Measurements from ENCODE around the gene ELOVL7. TPM values are rescaled to one million over a fixed set of nuclear protein-coding genes. Genes with fewer than 3 reads are reported as not detected.
"Not testable (repeated sequence)": the region's sequence is repeated elsewhere in the genome, so short reads cannot be mapped to it uniquely, and the experiment has no call there.

ELOVL7 gene
- 0.77 and 1.9 TPM in 2 replicates for total RNA-seq (2014; rRNA removed; shearing (Covaris generic))

DNA sequence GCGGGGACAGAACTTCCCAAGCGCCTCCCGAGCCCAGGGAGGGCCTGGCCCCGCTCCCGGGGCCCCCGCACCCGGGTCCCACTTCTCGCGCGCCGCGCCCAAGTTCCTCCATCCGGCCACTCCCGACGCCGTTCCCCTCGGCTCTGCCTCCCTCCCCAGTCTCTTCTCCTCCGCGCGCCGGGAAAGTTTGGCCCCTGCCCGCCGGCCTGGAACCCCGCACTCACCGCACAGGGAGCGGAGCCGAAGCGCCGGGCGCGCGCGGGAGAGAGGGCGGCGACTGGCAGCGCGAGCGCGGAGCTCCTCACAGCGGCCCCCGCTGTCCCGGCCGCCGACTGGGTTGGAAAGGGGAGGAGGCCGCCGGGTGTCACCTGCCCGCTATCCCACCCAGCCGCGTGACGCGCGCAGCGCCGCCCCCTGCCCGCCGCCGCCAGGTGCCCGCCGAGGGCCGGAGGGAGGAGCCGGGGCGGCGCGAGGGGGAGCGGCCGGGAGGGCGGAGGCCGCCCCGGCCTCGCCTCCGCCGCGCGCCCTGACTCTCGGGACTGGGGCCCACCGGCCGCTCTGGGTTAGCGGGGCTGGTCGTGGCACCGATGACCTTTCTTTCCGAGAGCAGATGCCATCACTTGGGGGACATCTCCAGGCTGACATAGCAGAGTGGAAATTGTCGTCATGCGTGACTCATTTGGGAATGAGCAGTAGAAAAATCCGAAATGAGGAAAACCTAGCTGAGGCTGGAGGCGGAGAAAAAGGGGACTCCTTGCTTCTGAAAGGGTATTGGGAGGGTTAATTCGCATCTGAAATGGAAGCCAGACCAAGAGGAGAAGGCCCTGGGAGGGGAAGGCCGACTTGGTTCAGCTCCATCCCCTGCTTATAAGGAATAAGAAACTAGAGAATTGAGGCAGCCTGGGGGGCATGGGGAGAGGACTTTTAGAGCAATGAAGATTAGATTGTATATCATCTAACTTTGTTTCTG lies at the start of gene ELOVL7:
TSS of gene ELOVL7 (minus strand) at position 334 of the 970 bp plus-strand sequence. CDS start 56,872 bp downstream, outside the sequence.
- Histone ChIP-seq H3K9me3 (replicated peaks) (no peaks in the 10 kb centered on the region), H3K27ac (no peak within 1 kb of the TSS), H3K27me3 (peaks cover 9% of the 10 kb centered on the region; the same call in 1 of the 2 replicates), H3K4me1 (no peaks in the 10 kb centered on the region), H3K36me3 (no peaks in the 10 kb centered on the region), H3K4me3 (peak within 1 kb of the TSS; percentile 69)
- peak; percentile 55 to 64 for DNase-seq

DNA sequence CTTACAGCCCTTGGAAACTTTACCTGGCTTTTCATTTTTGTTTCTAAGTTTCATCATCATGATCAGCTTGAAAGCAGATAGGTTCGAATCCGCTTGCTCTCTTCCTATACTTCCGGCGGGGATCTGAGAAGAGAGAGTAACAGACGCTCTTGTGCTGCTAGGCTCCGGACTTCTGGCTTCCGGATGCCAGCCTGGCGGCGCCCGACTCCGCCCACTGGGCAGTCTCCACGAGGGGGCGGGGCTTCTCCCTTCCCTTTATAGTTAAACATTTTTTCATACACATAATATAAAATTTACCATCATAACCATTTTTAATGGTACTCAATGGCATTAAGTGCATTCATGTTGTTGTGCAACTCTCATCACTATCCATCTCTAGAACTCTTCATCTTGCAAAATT lies 49.5 kb upstream of the ELOVL7 start:
- Histone ChIP-seq H3K27me3 (no peaks in the 10 kb centered on the region), H3K36me3 (peaks cover 27% of the 10 kb centered on the region), H3K4me3 (no peak overlapping the region), H3K4me1 (no peaks in the 10 kb centered on the region), H3K27ac (no peak overlapping the region), H3K9me3 (replicated peaks) (no peaks in the 10 kb centered on the region)
- no peak for DNase-seq

DNA sequence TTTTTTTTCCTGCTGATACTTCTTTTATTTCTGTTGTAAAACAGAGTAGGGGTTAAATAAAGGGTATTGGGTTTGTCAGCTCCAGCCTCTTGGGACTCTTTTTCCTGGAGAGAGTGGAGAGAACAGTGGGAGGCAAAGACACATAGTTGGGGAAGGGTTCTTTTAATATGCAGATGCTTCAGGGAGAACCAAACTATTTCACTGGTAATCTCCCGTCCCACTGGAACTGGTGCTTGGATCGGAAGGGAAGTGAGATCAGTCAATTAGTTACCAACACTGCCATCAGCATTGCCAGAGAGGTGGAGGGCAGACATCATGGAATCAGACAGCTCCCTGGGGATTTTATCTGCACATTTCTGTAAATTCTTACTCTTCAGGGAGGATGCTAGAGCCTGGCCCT lies 47.6 kb upstream of the ELOVL7 start:
- H3K27me3 ChIP-seq: no peaks in the 10 kb centered on the region
- no peak overlapping the region for H3K4me3 ChIP-seq
- DNase-seq: no peak
- no peak overlapping the region for H3K27ac ChIP-seq
- no peaks in the 10 kb centered on the region for H3K4me1 ChIP-seq
- no peaks in the 10 kb centered on the region for H3K9me3 ChIP-seq (replicated peaks)
- H3K36me3 ChIP-seq: peaks cover 16% of the 10 kb centered on the region

DNA sequence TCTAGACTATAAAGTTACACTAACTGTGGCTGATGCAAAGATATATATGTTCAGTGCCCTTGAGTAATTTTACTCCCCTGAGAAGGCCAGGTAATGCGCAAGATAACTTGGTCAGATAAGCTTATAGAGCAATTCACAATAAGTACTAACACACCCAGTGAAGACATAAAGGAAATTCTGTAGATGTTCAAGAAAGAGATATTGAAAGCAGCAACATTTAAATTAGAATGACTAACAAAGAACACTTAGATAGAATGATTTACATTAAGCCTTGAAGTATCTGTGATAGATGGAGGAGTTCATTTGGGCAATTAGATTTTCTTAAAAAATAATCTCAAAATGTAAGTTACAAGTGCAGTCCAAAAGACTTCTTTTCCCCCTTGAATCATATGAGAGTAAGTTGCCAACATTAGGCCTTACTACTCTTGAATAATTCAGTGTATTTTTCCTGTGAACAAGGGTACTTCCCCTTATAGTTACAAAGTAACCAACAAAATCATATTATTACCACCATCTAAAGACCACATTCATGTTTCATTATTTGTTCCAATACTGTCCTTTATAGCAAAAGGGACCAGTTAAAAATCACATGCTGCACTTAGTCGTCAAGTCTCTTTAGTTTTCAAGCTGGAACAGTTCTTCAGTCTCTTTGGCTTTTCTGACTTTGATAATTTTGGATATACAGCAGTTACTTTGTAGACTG lies 44.4 kb upstream of the ELOVL7 start:
- Histone ChIP-seq H3K4me3 (no peak overlapping the region), H3K9me3 (replicated peaks) (no peaks in the 10 kb centered on the region), H3K36me3 (peaks cover 10% of the 10 kb centered on the region; the same call in 1 of the 2 replicates), H3K27ac (no peak overlapping the region), H3K4me1 (no peaks in the 10 kb centered on the region), H3K27me3 (no peaks in the 10 kb centered on the region)
- no peak for DNase-seq

DNA sequence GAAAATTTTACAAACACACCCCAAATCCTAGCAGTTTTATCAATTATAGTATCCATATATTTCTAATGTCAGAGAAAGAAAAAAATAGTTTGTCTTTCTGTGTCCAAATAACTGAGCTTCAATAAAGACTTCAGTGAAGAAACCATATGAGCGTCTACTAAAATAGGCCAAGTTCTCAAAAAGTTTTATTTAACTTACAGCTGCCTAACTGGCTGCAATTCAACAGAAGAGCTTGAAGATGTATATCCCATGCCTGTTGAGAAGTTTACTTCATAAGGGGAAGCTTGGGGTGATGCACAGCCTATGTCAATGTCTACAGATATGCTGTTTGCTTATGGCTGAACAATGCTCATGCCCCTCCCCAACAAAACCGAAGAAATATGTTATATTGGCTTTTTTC lies 43.7 kb upstream of the ELOVL7 start:
- no peak overlapping the region for H3K27ac ChIP-seq
- H3K4me1 ChIP-seq: no peaks in the 10 kb centered on the region
- DNase-seq: no peak
- no peak overlapping the region for H3K4me3 ChIP-seq
- H3K9me3 ChIP-seq (replicated peaks): no peaks in the 10 kb centered on the region
- H3K27me3 ChIP-seq: no peaks in the 10 kb centered on the region
- peaks cover 5% of the 10 kb centered on the region; the same call in 1 of the 2 replicates for H3K36me3 ChIP-seq

DNA sequence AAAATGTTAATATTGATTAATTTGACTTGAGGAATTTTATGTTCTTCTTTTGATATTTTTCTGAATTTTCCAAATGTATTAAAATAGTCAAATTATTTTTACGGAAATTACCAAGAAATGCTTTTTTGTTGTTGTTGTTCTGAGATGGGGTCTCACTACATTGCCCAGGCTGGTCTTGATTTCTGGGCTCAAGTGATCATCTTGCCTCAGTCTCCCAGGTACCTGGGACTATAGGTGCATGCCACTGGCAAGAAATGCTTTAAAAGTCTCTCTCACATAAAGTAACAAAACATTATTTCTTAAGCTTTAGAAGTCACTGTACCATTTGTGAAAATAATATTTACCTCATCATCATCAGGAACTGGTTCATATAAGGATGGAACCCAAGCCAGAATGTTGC lies 43.0 kb upstream of the ELOVL7 start:
- Histone ChIP-seq H3K27ac (no peak overlapping the region), H3K9me3 (replicated peaks) (no peaks in the 10 kb centered on the region), H3K36me3 (peaks cover 5% of the 10 kb centered on the region; the same call in 1 of the 2 replicates), H3K4me3 (no peak overlapping the region), H3K4me1 (no peaks in the 10 kb centered on the region), H3K27me3 (no peaks in the 10 kb centered on the region)
- DNase-seq: no peak

DNA sequence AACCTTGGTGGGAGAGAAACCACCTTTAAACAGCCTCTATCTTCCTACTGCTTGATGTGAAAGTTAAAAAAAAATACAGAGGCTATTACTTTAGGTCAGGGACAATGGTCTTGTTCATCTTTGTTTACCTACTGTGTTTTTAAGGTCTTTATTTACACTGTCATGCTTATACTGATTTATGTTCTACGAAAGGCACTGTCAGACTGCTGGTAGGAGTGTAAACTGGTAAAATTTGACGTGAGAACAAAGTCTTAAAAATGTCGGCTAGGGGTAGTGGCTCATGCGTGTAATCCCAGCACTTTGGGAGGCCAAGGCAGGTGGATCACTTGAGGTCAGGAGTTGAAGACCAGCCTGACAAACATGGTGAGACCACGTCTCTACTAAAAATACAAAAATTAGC lies 42.1 kb upstream of the ELOVL7 start:
- Histone ChIP-seq H3K36me3 (peaks cover 5% of the 10 kb centered on the region; the same call in 1 of the 2 replicates), H3K27me3 (no peaks in the 10 kb centered on the region), H3K4me3 (no peak overlapping the region), H3K9me3 (replicated peaks) (no peaks in the 10 kb centered on the region), H3K4me1 (no peaks in the 10 kb centered on the region), H3K27ac (no peak overlapping the region)
- no peak for DNase-seq

DNA sequence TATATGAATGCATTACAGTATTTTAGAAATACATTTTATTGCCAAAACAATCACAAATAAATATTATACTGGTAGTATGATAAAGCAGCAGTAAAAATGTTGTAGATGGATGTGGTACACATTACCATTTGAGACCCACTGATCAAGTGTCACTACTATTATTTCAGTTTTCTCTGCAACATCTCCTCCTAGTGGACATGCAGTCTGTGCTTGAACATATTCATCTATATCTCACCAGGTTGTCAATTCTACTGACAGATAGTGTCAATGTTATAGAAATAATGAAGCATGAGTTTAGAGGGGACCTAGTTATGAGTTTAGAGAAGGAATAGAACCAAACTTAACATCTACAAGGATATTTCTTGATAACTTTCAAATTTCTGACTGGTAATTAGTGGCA lies 39.2 kb upstream of the ELOVL7 start:
- Histone ChIP-seq H3K27ac (no peak overlapping the region), H3K9me3 (replicated peaks) (peaks cover 4% of the 10 kb centered on the region; the same call in 1 of the 2 replicates)
- DNase-seq: peak in 1 of 2 experiments; percentile 9

DNA sequence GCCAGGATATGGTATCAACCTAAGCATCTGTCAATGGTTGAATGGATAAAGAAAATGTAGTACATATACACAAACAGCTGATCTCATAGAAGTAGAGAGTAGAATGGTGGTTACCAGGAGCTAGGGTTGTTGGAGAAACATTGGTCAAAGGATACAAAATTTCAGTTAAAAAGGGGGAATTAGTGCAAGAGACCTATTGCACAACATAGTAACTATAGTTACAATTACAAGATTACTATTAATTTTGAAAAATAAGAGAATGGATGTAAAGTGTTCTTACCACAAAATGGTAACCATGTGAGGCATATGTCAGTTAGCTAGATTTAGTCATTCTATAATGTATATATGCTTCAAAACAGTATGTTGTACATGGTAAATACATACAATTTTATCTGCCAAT lies 28.8 kb upstream of the ELOVL7 start:
- Histone ChIP-seq H3K36me3 (no peaks in the 10 kb centered on the region), H3K4me1 (no peaks in the 10 kb centered on the region), H3K27ac (no peak overlapping the region), H3K9me3 (replicated peaks) (no peaks in the 10 kb centered on the region), H3K4me3 (no peak overlapping the region), H3K27me3 (no peaks in the 10 kb centered on the region)
- DNase-seq: no peak

More for the DNA sequence above, 39.2 kb upstream of the ELOVL7 start:
- Histone ChIP-seq H3K36me3 (peaks cover 5% of the 10 kb centered on the region; the same call in 1 of the 2 replicates), H3K4me3 (no peak overlapping the region), H3K27me3 (no peaks in the 10 kb centered on the region), H3K4me1 (no peaks in the 10 kb centered on the region)

DNA sequence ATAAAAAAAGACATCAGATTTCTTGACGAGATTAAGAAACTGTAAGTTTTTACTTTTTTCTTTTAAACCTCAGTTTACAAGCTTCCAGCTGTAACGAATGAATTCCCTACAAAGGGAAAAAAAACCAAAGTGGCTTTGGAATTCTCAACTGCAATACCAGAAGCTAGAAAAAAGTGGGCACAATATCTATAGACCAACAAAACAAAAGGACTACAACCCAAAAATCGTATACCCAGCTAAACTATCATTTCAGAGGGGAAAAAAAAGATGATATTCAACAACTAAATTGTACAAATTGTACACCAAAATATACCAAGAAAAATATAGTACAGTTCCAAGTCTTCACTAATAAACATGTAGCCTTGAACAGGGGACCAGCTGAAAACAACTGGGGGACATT lies 26.8 kb upstream of the ELOVL7 start:
- Histone ChIP-seq H3K4me3 (no peak overlapping the region), H3K27ac (no peak overlapping the region), H3K4me1 (no peaks in the 10 kb centered on the region), H3K27me3 (no peaks in the 10 kb centered on the region), H3K9me3 (replicated peaks) (no peaks in the 10 kb centered on the region), H3K36me3 (no peaks in the 10 kb centered on the region)
- DNase-seq: no peak

DNA sequence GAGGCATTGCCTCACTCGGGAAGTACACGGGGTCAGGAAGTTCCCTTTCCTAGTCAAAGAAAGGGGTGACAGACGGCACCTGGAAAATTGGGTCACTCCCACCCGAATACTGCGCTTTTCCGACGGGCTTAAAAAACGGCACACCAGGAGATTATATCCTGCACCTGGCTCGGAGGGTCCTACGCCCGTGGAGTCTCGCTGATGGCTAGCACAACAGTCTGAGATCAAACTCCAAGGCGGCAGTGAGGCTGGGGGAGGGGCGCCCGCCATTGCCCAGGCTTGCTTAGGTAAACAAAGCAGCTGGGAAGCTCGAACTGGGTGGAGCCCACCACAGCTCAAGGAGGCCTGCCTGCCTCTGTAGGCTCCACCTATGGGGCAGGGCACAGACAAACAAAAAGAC lies 16.5 kb upstream of the ELOVL7 start:
- H3K36me3 ChIP-seq; H3K4me1 ChIP-seq; H3K27me3 ChIP-seq; DNase-seq; H3K9me3 ChIP-seq (replicated peaks); H3K27ac ChIP-seq; H3K4me3 ChIP-seq: not testable (repeated sequence)

DNA sequence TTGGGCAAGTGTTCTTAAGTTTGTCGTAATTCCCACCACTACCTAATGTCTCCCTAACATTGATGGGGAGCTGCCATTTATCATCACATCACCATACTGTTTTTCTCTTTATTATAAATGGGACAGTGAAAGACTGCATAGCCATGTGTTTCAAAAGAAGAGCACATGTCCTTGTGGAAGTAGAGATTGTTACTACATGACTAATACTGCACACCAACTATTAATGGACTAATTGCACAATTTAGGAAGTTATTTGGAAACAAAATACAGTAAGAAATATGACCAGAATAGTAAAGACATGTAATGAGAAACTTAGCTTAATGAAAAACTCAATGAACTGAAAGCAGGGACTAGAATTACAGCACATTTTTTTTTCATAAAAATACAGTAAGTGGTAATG lies 12.0 kb upstream of the ELOVL7 start:
- H3K27me3 ChIP-seq: no peaks in the 10 kb centered on the region
- no peak overlapping the region for H3K4me3 ChIP-seq
- H3K36me3 ChIP-seq: no peaks in the 10 kb centered on the region
- no peak overlapping the region for H3K27ac ChIP-seq
- H3K9me3 ChIP-seq (replicated peaks): no peaks in the 10 kb centered on the region
- DNase-seq: no peak
- no peaks in the 10 kb centered on the region for H3K4me1 ChIP-seq

DNA sequence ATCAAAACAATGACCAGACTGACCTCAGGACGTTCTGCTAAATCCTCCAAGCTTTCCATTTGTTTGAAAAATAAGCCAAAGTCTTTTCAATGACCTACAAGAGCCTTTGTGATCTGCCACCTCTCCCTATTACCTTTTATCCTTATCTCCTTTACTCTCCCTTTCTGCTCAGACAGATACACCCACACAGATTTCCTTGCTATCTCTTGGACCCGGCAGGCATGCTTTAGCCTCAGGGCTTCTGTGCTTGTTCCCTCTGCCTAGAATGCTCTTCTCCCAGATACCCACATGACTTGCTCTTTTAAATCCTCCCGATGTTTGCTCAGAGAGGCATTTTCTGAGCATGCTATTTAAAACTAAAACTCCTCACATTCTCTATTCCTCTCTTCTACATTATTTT lies 8.9 kb upstream of the ELOVL7 start:
- Histone ChIP-seq H3K27ac (no peak overlapping the region), H3K4me3 (no peak overlapping the region), H3K9me3 (replicated peaks) (no peaks in the 10 kb centered on the region), H3K27me3 (peaks cover 5% of the 10 kb centered on the region; the same call in 1 of the 2 replicates), H3K4me1 (no peaks in the 10 kb centered on the region), H3K36me3 (no peaks in the 10 kb centered on the region)
- DNase-seq: no peak

DNA sequence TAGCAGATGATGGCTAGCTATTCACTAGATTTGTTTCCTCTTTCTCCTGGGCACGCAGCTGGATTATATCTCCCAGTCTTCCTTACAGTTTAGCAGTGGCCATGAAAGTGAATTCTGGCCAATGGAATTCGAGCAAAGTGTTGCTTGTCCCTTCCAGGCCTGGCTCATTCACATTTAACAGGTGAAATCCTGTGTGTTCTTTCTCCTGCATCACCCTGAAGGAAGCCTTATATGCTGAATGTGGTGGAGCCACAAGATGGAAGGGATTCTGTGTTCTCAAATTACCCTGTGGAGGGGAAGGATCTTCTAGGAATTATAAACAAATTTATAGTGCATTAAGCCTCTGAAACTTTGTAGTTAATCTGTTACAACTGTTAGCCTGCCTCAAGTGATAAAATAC lies 8.2 kb upstream of the ELOVL7 start:
- H3K27ac ChIP-seq: no peak overlapping the region
- no peak for DNase-seq

DNA sequence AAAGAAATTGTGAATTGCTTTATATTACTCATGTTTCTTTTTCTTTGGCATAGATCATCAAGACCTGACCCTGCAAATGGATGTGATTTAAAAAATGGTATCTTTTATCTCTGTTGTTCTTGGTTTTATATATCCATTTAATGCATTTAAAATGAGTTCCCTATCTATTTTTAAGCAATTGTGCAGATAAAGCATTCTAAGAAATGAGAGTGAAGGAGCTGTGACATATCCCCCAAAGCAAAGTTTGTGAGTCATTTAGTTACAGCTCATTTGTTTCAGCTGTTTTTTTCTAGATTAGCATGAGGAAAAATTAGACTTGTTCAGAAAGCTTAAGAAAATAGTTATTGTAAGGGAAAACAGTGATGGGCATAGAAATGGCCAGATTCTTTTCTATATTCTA lies 7.6 kb upstream of the ELOVL7 start:
- Histone ChIP-seq H3K4me1 (no peaks in the 10 kb centered on the region), H3K9me3 (replicated peaks) (no peaks in the 10 kb centered on the region), H3K27ac (no peak overlapping the region), H3K27me3 (peaks cover 5% of the 10 kb centered on the region; the same call in 1 of the 2 replicates), H3K4me3 (no peak overlapping the region), H3K36me3 (no peaks in the 10 kb centered on the region)
- DNase-seq: no peak

More for the DNA sequence above, 8.2 kb upstream of the ELOVL7 start:
- H3K27me3 ChIP-seq: peaks cover 5% of the 10 kb centered on the region; the same call in 1 of the 2 replicates
- no peaks in the 10 kb centered on the region for H3K9me3 ChIP-seq (replicated peaks)
- H3K4me1 ChIP-seq: no peaks in the 10 kb centered on the region
- no peaks in the 10 kb centered on the region for H3K36me3 ChIP-seq
- no peak overlapping the region for H3K4me3 ChIP-seq

Data from SJCRH30 (cell line).